Common myeloid progenitor, CD34-positive (primary cell): ENCODE results near the gene OR13A1. TPM values are rescaled to one million over a fixed set of nuclear protein-coding genes. Genes with fewer than 3 reads are reported as not detected.
"Not testable (repeated sequence)": the region's sequence is repeated elsewhere in the genome, so short reads cannot be mapped to it uniquely, and the experiment has no call there.

Experiments
- CTCF ChIA-PET: fragments of 350-600 bp; sonication (Branson Sonifier 250); formaldehyde crosslinking; loops from one replicate; lab custom pipeline; 2021; ENCODE audit warnings: antibody characterized with exemption; lab: Charles Lee
- POLR2A ChIA-PET: fragments of 350-600 bp; sonication (Branson Sonifier 250); formaldehyde crosslinking; loops from one replicate; lab custom pipeline; 2021; ENCODE audit warnings: antibody characterized with exemption; lab: Charles Lee
- DNase-seq, 3 donors: peaks; one replicate each; pipeline versions ENCODE4 v3.0.0 to v3.0.0-alpha.2; 2013
- H3K27ac ChIP-seq, 2 experiments: 1 replicate in 1 of 2; 2 replicates in 1 of 2; pipeline ENCODE4 v1.7.0; 2013; ENCODE audit warnings: inconsistent platforms in 2 of 2, low read length in 2 of 2, mild to moderate bottlenecking in 2 of 2, low read depth in 1 of 2, moderate library complexity in 1 of 2; ENCODE audit not compliant: severe bottlenecking in 2 of 2, insufficient read depth in 1 of 2, poor library complexity in 1 of 2
- H3K27me3 ChIP-seq, 5 experiments: replicated peaks in 2 of 5; 1 replicate in 3 of 5; 2 replicates in 2 of 5; pipeline versions ENCODE4 v1.6.1 to v1.7.0; 2013; ENCODE audit warnings: low read length in 4 of 5, mild to moderate bottlenecking in 2 of 5, moderate library complexity in 2 of 5, inconsistent platforms in 1 of 5; ENCODE audit not compliant: insufficient read depth in 5 of 5, control insufficient read depth in 4 of 5
- H3K36me3 ChIP-seq, 4 experiments: 1 replicate in 2 of 4; 2 replicates in 2 of 4; pipeline versions ENCODE4 v1.6.1 to v1.7.0; 2013; ENCODE audit warnings: low read length in 3 of 4, control low read depth in 1 of 4, mild to moderate bottlenecking in 1 of 4; ENCODE audit not compliant: control insufficient read depth in 4 of 4, insufficient read depth in 4 of 4
- H3K4me1 ChIP-seq, 4 experiments: 1 replicate in 3 of 4; 2 replicates in 1 of 4; pipeline versions ENCODE4 v1.6.1 to v1.7.1; 2013; ENCODE audit warnings: low read length in 3 of 4, mild to moderate bottlenecking in 3 of 4, control low read depth in 1 of 4, inconsistent platforms in 1 of 4, moderate library complexity in 1 of 4; ENCODE audit not compliant: control insufficient read depth in 4 of 4, insufficient read depth in 4 of 4; ENCODE audit errors: control extremely low read depth in 1 of 4
- H3K4me3 ChIP-seq, 7 experiments: 1 replicate in 4 of 7; 2 replicates in 3 of 7; pipeline versions ENCODE4 v1.5.1 to v1.7.0; 2013; ENCODE audit warnings: mild to moderate bottlenecking in 7 of 7, low read length in 6 of 7, moderate library complexity in 6 of 7, inconsistent platforms in 2 of 7, low read depth in 2 of 7, control low read depth in 1 of 7; ENCODE audit not compliant: insufficient read depth in 4 of 7, control insufficient read depth in 1 of 7; ENCODE audit errors: extremely low read depth in 1 of 7
- H3K9me3 ChIP-seq, 5 experiments: 1 replicate in 4 of 5; 2 replicates in 1 of 5; pipeline versions ENCODE4 v1.6.1 to v1.7.1; 2013; ENCODE audit warnings: low read length in 4 of 5, mild to moderate bottlenecking in 2 of 5, inconsistent platforms in 1 of 5, low read depth in 1 of 5, moderate library complexity in 1 of 5; ENCODE audit not compliant: control insufficient read depth in 4 of 5, insufficient read depth in 2 of 5; ENCODE audit errors: control extremely low read depth in 1 of 5
- WGBS: methylation state at CpG from one replicate; pipeline ENCODE4 v1.1.5; 2013; ENCODE audit not compliant: insufficient coverage; 5-methylcytosine and 5-hydroxymethylcytosine counted together
- polyA plus RNA-seq: library from polyadenylated mRNA; unstranded; fragments of 120-200 nt; gene quantifications from one replicate; pipeline ENCODE4 v1.2.1, GENCODE V29; 2013

Gene OR13A1, protein sequence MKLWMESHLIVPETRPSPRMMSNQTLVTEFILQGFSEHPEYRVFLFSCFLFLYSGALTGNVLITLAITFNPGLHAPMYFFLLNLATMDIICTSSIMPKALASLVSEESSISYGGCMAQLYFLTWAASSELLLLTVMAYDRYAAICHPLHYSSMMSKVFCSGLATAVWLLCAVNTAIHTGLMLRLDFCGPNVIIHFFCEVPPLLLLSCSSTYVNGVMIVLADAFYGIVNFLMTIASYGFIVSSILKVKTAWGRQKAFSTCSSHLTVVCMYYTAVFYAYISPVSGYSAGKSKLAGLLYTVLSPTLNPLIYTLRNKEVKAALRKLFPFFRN
- polyA plus RNA-seq: 0.04 TPM

DNA sequence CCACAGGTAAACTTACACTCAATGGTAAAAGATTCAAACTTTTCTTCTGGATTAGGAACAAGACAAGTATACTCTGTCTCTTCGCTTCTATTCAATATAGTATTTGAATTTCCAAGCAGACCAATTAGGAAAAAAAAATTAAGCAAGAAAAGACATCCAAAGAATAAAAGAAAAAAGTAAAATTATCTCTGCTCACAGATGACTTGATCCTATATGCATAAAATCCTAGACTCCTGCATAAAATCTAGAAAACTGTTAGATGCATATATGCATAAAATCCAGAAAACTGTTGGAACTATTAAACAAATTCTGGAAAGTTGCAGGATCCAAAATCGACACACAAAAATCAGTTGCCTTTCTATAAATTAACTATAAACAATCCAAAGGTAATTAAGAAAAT is at the start of gene OR13A1:
TSS of gene OR13A1 (minus strand) at position 101 of the 400 bp plus-strand sequence. CDS start 11,186 bp downstream, outside the sequence.
- no peaks in the 10 kb centered on the region for H3K36me3 ChIP-seq
- H3K27ac ChIP-seq: no peak within 1 kb of the TSS
- CTCF ChIA-PET: no interaction called here
- WGBS: no CpG with 5 or more reads among the region's 2 CpGs
- H3K4me3 ChIP-seq: no peak within 1 kb of the TSS
- H3K27me3 ChIP-seq: no peaks in the 10 kb centered on the region
- H3K4me1 ChIP-seq: no peaks in the 10 kb centered on the region
- peaks cover 0 to 26% (median 7%) of the 10 kb centered on the region in 5 experiments for H3K9me3 ChIP-seq
- POLR2A ChIA-PET: no interaction called here
- no peak for DNase-seq

DNA sequence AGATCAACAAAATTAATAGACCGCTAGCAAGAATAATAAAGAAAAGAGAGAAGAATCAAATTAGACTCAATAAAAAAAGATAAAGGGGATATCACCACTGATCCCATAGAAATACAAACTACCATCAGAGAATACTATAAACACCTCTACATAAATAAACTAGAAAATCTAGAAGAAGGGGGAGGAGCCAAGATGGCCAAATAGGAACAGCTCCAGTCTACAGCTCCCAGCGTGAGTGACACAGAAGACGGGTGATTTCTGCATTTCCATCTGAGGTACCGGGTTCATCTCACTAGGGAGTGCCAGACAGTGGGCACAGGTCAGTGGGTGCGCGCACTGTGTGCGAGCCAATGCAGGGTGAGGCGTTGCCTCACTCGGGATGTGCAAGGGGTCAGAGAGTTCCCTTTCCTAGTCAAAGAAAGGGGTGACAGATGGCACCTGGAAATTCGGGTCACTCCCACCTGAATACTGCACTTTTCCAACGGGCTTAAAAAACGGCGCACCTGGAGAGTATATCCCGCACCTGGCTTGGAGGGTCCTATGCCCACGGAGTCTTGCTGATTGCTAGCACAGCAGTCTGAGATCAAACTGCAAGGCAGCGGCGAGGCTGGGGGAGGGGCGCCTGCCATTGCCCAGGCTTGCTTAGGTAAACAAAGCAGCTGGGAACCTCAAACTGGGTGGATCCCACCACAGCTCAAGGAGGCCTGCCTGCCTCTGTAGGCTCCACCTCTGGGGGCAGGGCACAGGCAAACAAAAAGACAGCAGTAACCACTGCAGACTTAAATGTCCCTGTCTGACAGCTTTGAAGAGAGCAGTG is 46.8 kb upstream of the OR13A1 start:
- H3K36me3 ChIP-seq, CTCF ChIA-PET, H3K27me3 ChIP-seq, DNase-seq, H3K4me3 ChIP-seq, H3K4me1 ChIP-seq, POLR2A ChIA-PET, H3K9me3 ChIP-seq, H3K27ac ChIP-seq: not testable (repeated sequence)
- WGBS: 93% methylated on average over 8 of the region's 18 CpGs

DNA sequence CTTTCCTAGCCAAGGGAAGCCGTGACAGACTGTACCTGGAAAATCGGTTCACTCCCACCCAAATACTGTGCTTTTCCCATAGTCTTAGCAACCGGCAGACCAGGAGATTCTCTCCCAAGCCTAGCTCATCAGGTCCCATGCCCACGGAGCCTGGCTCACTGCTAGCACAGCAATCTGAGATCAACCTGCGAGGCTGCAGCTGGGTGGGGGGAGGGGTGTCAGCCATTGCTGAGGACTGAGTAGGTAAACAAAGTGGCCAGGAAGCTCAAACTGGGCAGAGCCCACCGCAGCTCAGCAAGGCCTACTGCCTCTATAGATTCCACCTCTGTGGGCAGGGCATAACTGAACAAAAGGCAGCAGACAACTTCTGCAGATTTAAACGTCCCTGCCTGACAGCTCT is 43.6 kb upstream of the OR13A1 start:
- DNase-seq, H3K9me3 ChIP-seq, H3K4me3 ChIP-seq, CTCF ChIA-PET, H3K36me3 ChIP-seq, H3K4me1 ChIP-seq, H3K27ac ChIP-seq, H3K27me3 ChIP-seq, POLR2A ChIA-PET: not testable (repeated sequence)
- WGBS: 90% methylated on average over 6 of the region's 7 CpGs

DNA sequence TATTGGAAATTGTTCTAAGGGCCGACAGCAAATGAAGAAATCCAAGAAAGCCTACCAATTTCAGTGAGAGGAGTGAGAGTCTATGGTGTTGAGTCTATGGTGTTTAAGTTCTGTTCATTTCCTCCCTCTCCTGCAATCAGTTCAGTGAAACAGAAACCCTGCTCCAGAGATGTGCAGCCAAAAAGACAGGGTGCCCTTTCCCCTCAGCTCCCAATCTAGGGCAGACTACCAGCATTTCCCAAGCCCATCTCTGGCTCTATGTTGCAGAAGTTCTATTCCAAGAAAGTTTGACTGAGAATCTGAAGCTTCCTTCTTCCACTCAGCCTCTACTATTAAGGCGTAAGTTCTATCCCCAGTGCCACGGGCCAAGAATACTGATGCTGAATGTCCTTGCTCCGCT is 40.1 kb upstream of the OR13A1 start:
- H3K9me3 ChIP-seq: no peaks in the 10 kb centered on the region
- no peak for DNase-seq
- H3K27ac ChIP-seq: no peak overlapping the region
- no peaks in the 10 kb centered on the region for H3K4me1 ChIP-seq
- POLR2A ChIA-PET: no interaction called here
- H3K27me3 ChIP-seq: no peaks in the 10 kb centered on the region
- WGBS: no CpG with 5 or more reads among the region's 4 CpGs
- H3K36me3 ChIP-seq: no peaks in the 10 kb centered on the region
- CTCF ChIA-PET: no interaction called here
- H3K4me3 ChIP-seq: peak overlapping the region in 1 of 7 experiments; percentile 14

DNA sequence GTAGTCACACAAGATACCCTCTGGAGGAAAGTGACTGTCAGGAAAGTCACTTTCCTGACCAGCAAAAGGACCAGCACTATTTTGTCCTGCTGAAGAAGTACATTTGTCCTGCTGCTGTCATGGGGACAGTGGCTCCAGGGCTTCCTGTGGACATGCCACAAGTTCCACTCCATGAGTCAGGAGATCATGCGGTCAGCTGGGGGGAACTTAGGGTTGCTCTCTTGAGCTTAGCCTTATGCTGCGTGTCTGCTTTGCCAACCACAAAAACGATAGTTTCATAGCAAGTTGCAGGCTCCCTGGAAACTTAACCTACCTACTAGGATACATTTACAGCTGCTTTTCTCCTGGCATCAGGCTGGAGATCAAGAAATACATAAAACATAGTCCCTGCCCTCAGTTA is 38.9 kb upstream of the OR13A1 start:
- no peaks in the 10 kb centered on the region for H3K27me3 ChIP-seq
- ChIA-PET CTCF (no interaction called here), POLR2A (no interaction called here)
- H3K27ac ChIP-seq: no peak overlapping the region
- H3K4me3 ChIP-seq: no peak overlapping the region
- DNase-seq: no peak
- no peaks in the 10 kb centered on the region for H3K36me3 ChIP-seq
- no peaks in the 10 kb centered on the region for H3K4me1 ChIP-seq
- WGBS: 94% methylated on average over 3 of the region's 3 CpGs
- no peaks in the 10 kb centered on the region for H3K9me3 ChIP-seq

DNA sequence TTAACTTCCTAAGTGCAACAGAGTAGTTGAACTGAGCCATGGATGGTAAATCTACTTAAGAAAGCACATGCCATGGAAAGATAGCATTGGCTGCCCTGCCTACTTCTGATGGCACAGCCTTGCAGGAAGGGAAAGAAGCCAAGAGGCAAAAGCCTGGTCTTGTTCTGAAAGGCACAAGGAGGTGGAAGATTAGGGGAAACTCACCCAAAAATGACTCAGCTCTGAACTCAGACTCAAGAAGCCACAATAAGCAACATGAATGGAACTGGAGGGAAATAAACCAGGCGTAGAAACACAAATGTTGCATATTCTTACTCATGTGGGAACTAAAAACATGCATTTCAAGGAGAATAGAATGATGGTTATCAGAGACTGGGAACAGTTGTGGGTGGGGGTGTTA is 37.8 kb upstream of the OR13A1 start:
- Histone ChIP-seq H3K4me1 (no peaks in the 10 kb centered on the region), H3K9me3 (peaks cover 0 to 2% (median 0%) of the 10 kb centered on the region in 5 experiments), H3K27ac (no peak overlapping the region), H3K36me3 (no peaks in the 10 kb centered on the region), H3K4me3 (no peak overlapping the region), H3K27me3 (no peaks in the 10 kb centered on the region)
- 78% methylated on average over 1 of the region's 1 CpG for WGBS
- CTCF ChIA-PET: no interaction called here
- POLR2A ChIA-PET: no interaction called here
- DNase-seq: peak in 2 of 3 donors; percentile 19 to 29

DNA sequence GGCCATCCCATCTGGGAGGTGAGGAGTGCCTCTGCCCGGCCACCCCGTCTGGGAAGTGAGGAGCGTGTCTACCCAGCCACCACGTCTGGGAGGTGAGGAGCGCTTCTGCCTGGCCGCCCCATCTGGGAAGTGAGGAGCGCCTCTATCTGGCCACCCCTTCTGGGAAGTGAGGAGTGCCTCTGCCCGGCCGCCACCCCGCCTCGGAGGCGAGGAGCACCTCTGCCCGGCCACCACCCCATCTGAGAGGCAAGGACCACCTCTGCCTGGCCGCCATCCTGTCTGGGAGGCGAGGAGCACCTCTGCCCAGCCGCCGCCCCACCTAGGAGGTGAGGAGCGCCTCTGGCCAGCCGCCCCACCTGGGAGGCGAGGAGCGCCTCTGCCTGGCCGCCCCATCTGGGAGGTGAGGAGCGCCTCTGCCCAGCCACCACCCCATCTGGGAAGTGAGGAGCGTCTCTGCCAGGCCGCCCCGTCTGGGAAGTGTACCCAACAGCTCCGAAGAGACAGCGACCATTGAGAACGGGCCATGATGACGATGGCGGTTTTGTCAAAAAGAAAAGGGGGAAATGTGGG is 32.9 kb upstream of the OR13A1 start:
- H3K4me1 ChIP-seq, H3K36me3 ChIP-seq, POLR2A ChIA-PET, H3K4me3 ChIP-seq, CTCF ChIA-PET, DNase-seq, H3K27me3 ChIP-seq, H3K27ac ChIP-seq: not testable (repeated sequence)
- H3K9me3 ChIP-seq: peaks cover 0 to 15% (median 1%) of the 10 kb centered on the region in 5 experiments
- WGBS: 97% methylated on average over 18 of the region's 31 CpGs
